Loucy (cell line): ENCODE measurements around the gene PDE12.
"Not testable (repeated sequence)": the region's sequence is repeated elsewhere in the genome, so short reads cannot be mapped to it uniquely, and the experiment has no call there.

ENCODE experiments used
- H2AFZ ChIP-seq: fragments of 200-600 bp; sonication (generic); 2 replicates; pipeline ENCODE4 v1.6.0; 2016; ENCODE audit warnings: antibody characterized with exemption, mild to moderate bottlenecking, low read length, moderate library complexity
- H3F3A ChIP-seq: fragments of 200-600 bp; 2 replicates; pipeline ENCODE4 v1.6.0; 2016; ENCODE audit warnings: antibody characterized with exemption, low read depth, mild to moderate bottlenecking
- H3K27me3 ChIP-seq: fragments of 200-600 bp; sonication (generic); 2 replicates; pipeline ENCODE4 v1.6.1; 2014; ENCODE audit warnings: low read length, mild to moderate bottlenecking; ENCODE audit not compliant: insufficient read depth, poor library complexity, severe bottlenecking
- H3K36me3 ChIP-seq: fragments of 200-600 bp; sonication (generic); 2 replicates; pipeline ENCODE4 v1.6.1; 2016; ENCODE audit warnings: low read length; ENCODE audit not compliant: insufficient read depth
- H3K4me1 ChIP-seq: fragments of 200-600 bp; sonication (generic); 2 replicates; pipeline ENCODE4 v1.5.1; 2014; ENCODE audit warnings: low read length, mild to moderate bottlenecking; ENCODE audit not compliant: insufficient read depth, poor library complexity, severe bottlenecking
- H3K4me2 ChIP-seq: fragments of 200-600 bp; sonication (generic); 2 replicates; pipeline ENCODE4 v1.6.0; 2014; ENCODE audit warnings: antibody characterized with exemption, low read length, low read depth, mild to moderate bottlenecking; ENCODE audit not compliant: poor library complexity, severe bottlenecking
- H3K4me3 ChIP-seq: fragments of 200-600 bp; sonication (generic); 2 replicates; pipeline ENCODE4 v1.5.1; 2014; ENCODE audit warnings: low read length, mild to moderate bottlenecking, mixed read lengths; ENCODE audit not compliant: poor library complexity, severe bottlenecking
- H3K79me2 ChIP-seq: fragments of 200-600 bp; sonication (generic); 2 replicates; pipeline ENCODE4 v1.6.1; 2014; ENCODE audit warnings: low read length; ENCODE audit not compliant: insufficient read depth
- H3K9ac ChIP-seq: fragments of 200-600 bp; sonication (generic); 2 replicates; pipeline ENCODE4 v1.6.0; 2014; ENCODE audit warnings: mild to moderate bottlenecking, low read depth, low read length, moderate library complexity; ENCODE audit not compliant: poor library complexity, severe bottlenecking
- H3K9me2 ChIP-seq: fragments of 200-600 bp; sonication (generic); replicated peaks from 2 replicates; pipeline ENCODE4 v1.6.1; 2016; ENCODE audit warnings: low read depth, low read length, mixed read lengths
- H3K9me3 ChIP-seq: fragments of 200-600 bp; sonication (generic); 2 replicates; pipeline ENCODE4 v1.6.1; 2014; ENCODE audit warnings: mild to moderate bottlenecking, antibody characterized with exemption, low read length, low read depth; ENCODE audit not compliant: insufficient read depth
- H4K20me1 ChIP-seq: fragments of 200-600 bp; sonication (generic); 2 replicates; pipeline ENCODE4 v1.6.0; 2014; ENCODE audit warnings: antibody characterized with exemption, low read length, mild to moderate bottlenecking; ENCODE audit not compliant: insufficient read depth, poor library complexity, severe bottlenecking
- CTCF ChIP-seq: fragments of 200-600 bp; sonication (generic); conservative IDR thresholded peaks from 2 replicates; pipeline ENCODE4 v1.5.1; 2014; ENCODE audit warnings: mild to moderate bottlenecking, antibody characterized with exemption, low read length
- EZH2phosphoT487 ChIP-seq: fragments of 200-600 bp; IDR thresholded peaks from 2 replicates; pipeline ENCODE4 v1.6.1; 2018; ENCODE audit warnings: antibody characterized with exemption, mild to moderate bottlenecking, moderate library complexity, borderline replicate concordance

PDE12 gene

GRCh38 chr3:57604971-57605370, 48.9 kb downstream of the PDE12 start:
- no peak overlapping the region for H3K4me3 ChIP-seq
- TF ChIP-seq CTCF (no peak), EZH2phosphoT487 (no peak)
- H3K9me2 ChIP-seq = no peaks in the 10 kb centered on the region
- H4K20me1 ChIP-seq = no peaks in the 10 kb centered on the region
- H3F3A ChIP-seq = no peaks in the 10 kb centered on the region
- H3K79me2 ChIP-seq = no peaks in the 10 kb centered on the region
- H3K4me1 ChIP-seq = no peaks in the 10 kb centered on the region
- no peak overlapping the region for H3K9ac ChIP-seq
- H2AFZ ChIP-seq = no peak overlapping the region
- no peaks in the 10 kb centered on the region for H3K36me3 ChIP-seq
- no peaks in the 10 kb centered on the region for H3K9me3 ChIP-seq
- H3K4me2 ChIP-seq = no peak overlapping the region
- no peaks in the 10 kb centered on the region for H3K27me3 ChIP-seq

- H3K79me2 ChIP-seq = no peaks in the 10 kb centered on the region
- no peaks in the 10 kb centered on the region for H3K9me3 ChIP-seq
- no peak overlapping the region for H3K4me3 ChIP-seq
- no peaks in the 10 kb centered on the region for H3F3A ChIP-seq
- no peaks in the 10 kb centered on the region for H3K27me3 ChIP-seq
- TF ChIP-seq EZH2phosphoT487 (no peak), CTCF (no peak)
- no peak overlapping the region for H3K4me2 ChIP-seq
- H4K20me1 ChIP-seq = no peaks in the 10 kb centered on the region
- no peaks in the 10 kb centered on the region for H3K4me1 ChIP-seq
- H3K9me2 ChIP-seq = no peaks in the 10 kb centered on the region
- H3K9ac ChIP-seq = no peak overlapping the region
- H2AFZ ChIP-seq = no peak overlapping the region
- no peaks in the 10 kb centered on the region for H3K36me3 ChIP-seq
Observed at GRCh38 chr3:57605683-57606082, 49.6 kb downstream of the PDE12 start.

- H3K4me3 ChIP-seq, H3K79me2 ChIP-seq, H3K4me1 ChIP-seq, H4K20me1 ChIP-seq, H3K9me2 ChIP-seq, H3K4me2 ChIP-seq, H3K9ac ChIP-seq, H3K9me3 ChIP-seq, H2AFZ ChIP-seq, H3K27me3 ChIP-seq, H3K36me3 ChIP-seq, H3F3A ChIP-seq: not testable (repeated sequence)
Observed at GRCh38 chr3:57611870-57612269, 55.8 kb downstream of the PDE12 start.

- no peaks in the 10 kb centered on the region for H4K20me1 ChIP-seq
- H3K9me2 ChIP-seq = no peaks in the 10 kb centered on the region
- no peaks in the 10 kb centered on the region for H3K9me3 ChIP-seq
- H3K4me1 ChIP-seq = no peaks in the 10 kb centered on the region
- no peak overlapping the region for H3K4me2 ChIP-seq
- H3K36me3 ChIP-seq = no peaks in the 10 kb centered on the region
- H3F3A ChIP-seq = no peaks in the 10 kb centered on the region
- no peak overlapping the region for H3K9ac ChIP-seq
- no peak overlapping the region for H2AFZ ChIP-seq
- H3K79me2 ChIP-seq = no peaks in the 10 kb centered on the region
- TF ChIP-seq EZH2phosphoT487 = no peak
- TF ChIP-seq CTCF = no peak
- no peaks in the 10 kb centered on the region for H3K27me3 ChIP-seq
- no peak overlapping the region for H3K4me3 ChIP-seq
Observed at GRCh38 chr3:57616233-57616632, 60.2 kb downstream of the PDE12 start.
